ENCODE results near the gene UGT1A10.
"Not testable (repeated sequence)": the region's sequence is repeated elsewhere in the genome, so short reads cannot be mapped to it uniquely, and the experiment has no call there.

Gene UGT1A10

GRCh38 chr2:233746475-233747282, 110.4 kb downstream of the UGT1A10 start:
- DNase-seq = no peak

DNA sequence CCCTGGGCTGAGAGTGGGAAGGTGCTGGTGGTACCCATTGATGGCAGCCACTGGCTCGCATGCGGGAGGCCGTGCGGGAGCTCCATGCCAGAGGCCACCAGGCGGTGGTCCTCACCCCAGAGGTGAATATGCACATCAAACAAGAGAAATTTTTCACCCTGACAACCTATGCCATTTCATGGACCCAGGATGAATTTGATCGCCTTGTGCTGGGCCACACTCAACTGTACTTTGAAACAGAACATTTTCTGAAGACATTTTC, 111.0 kb downstream of the UGT1A10 start:
- no peak for DNase-seq

DNA sequence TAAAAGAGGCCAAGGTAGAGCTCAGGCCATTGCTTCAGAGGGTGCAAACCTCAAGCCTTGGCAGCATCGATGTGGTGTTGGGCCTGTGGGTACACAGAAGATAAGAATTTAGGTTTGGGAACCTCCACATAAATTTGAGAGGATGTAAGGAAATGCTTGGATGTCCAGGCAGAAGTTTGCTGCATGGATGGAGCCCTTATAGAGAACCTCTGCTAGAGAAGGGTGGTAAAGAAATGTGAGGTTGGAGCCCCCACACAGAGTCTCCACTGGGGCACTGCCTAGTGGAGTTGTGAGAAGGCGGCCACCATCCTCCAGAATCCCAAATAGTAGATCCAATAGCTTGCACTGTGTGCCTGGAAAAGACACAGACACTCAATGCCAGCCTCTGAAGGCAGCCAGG, 114.4 kb downstream of the UGT1A10 start:
- not testable (repeated sequence) for DNase-seq

DNA sequence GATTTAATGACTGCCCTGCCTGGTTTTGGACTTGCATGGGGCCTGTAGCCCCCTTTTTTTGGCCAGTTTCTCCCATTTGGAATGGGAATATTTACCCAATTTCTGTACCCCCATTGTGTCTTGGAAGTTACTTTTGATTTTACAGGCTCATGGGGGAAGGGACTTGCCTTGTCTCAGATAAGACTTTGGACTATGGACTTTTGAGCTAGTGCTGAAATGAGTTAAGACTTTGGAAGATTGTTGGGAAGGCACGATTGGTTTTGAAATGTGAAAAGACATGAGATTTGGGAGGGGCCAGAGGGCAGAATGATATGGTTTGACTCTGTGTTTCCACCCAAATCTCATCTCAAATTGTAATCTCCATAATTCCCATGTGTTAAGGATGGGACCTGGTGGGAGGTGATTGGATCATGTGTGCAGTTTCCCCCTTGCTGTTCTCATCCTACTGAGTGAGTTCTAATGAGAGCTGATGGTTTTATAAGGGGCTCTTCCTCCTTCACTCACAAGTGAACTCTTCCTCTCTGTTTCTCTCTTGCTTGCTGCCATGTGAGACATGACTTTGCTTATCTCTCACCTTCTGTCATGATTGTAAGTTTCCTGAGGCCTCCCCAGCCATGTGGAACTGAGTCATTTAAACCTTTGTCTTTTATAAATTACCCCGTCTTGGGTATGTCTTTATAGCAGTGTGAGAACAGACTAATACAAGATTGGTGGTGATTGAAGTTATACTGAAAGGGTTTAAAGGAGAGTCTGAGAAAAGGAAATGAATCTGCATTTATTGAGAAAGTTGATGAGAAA, 115.2 kb downstream of the UGT1A10 start:
- DNase-seq = not testable (repeated sequence)

DNA sequence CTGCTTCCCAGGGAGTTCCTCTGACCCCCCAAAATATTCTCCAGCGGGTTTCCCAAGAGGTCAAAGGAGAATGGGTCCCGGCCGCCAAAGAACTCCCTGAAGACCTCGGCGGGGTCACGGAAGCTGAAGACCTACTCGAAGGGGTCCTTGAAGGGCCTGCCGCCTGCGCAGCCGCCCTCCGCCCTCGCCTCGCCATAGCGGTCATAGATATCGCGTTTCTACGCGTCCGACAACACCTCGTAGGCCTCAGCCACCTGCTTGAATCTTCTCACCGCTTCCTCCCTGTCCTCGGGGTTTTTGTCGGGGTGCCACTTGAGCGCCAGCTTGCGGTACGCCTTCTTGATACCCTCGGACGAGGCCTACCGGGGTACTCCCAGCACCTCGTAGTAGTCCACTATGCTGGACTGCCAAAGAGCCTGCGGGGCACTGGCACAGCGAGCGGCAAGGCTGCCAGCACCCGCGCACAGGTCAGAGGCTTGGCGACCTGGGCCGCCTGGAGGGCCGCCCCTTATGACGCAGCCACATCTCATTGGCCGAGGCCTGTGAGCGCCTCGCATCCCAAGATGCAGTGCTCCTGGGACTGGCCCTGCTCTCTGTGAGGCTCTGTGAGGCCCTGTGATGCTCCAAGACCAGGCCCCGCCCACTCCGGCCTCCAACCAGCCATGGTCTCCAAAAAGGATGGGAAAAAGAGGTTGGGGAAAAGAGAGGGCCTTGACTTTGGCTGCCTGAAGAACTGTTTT, 118.8 kb downstream of the UGT1A10 start:
- no peak for DNase-seq

DNA sequence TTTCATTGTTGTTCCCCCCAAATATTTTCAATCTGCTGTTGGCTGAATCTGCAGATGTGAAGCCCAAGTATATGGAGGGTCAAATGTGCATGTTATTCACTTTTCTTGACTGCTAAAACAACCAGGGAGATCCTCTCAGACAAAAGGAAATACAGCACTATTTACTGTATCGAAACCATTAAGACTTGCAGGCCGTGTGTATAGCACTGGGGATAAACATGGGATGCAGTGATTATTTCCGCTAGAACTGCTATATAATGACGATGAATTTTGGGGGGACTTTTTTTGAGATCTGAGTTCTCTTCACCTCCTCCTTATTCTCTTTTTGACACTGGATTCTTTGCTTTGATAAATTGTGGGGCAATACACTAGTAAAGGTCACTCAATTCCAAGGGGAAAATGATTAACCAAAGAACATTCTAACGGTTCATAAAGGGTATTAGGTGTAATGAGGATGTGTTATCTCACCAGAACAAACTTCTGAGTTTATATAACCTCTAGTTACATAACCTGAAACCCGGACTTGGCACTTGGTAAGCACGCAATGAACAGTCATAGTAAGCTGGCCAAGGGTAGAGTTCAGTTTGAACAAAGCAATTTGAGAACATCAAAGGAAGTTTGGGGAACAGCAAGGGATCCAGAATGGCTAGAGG, 120.3 kb downstream of the UGT1A10 start:
- DNase-seq = no peak

DNA sequence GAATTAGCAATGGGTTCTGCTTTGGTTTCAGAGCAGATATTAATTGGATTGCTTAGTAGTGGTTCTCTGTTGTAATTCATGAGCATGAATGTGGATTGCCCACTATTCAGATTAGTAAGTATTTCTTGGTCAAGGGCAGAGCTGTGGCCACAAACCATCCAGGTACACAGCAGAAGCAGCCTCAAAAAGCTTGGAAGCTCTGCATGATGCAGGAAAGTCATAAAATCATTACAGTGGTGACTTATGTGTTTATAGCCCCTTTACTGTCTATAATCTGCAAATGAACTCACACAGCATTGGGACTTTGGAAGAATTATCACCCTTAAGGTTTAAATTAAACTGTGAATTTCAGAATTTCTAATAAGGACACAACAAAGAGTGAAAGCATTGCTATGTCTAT, 121.9 kb downstream of the UGT1A10 start:
- DNase-seq = no peak

- DNase-seq = no peak
Measured at GRCh38 chr2:233758849-233759248, 122.6 kb downstream of the UGT1A10 start.

- no peak for DNase-seq
Measured at GRCh38 chr2:233760043-233760442, 123.8 kb downstream of the UGT1A10 start, which contains the start of gene UGT1A1. Gene UGT1A1, plus strand, starts transcription at chr2:233760270. Its CDS starts 18 bp downstream, at chr2:233760288.

DNA sequence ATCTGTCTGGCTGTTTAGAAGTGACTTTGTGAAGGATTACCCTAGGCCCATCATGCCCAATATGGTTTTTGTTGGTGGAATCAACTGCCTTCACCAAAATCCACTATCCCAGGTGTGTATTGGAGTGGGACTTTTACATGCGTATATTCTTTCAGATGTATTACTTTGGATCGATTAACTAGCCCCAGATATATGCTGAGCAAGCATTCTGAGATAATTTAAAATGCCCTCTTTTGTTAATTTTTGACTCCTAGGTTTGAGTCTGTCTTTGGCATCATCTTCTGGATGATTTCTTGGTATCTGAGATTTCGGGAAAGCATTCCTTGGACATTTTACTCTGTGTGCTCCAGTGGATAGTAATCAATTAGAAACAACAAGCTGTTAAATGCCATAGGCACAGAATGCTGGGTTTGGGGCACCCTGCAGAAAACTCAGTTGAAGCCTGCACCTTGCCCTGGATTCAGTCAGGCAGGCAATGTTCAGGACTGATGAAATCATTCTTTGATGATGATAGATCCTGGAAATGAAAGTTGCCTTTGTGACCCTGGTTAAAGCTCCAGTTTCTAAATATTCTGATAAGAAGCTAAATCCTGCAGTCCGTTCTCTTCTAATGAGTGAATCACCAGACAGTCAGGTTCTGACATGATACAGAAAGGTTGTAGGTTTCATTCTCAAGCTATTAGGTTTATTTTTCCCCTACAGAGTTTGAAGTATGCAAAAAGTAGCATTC, 125.0 kb downstream of the UGT1A10 start:
- DNase-seq = no peak

DNA sequence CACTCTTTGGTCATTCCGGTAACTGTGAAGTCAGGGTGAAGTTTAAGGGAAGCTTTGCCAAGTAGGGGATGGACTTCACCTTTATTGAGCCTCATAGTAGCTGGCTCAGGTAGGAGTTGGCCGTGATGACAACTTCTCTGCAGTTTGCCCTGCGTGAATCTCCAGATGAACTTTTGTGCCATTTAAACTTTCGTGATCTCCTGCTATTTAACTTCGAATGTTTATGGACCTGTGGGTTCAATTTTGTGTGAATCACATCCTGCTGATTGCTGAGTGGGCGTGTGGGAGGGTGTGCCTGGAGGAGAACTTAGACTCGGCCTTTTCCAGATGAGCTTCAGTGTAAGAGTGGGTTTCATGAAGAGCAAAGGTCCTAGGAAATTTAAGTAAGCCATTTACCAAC, 128.0 kb downstream of the UGT1A10 start:
- no peak for DNase-seq

- DNase-seq = no peak
Measured at GRCh38 chr2:233764761-233765160, 128.5 kb downstream of the UGT1A10 start.

- DNase-seq = no peak
Measured at GRCh38 chr2:233766416-233766815, 130.2 kb downstream of the UGT1A10 start.

GRCh38 chr2:233768076-233768475, 131.8 kb downstream of the UGT1A10 start:
- no peak for DNase-seq

DNA sequence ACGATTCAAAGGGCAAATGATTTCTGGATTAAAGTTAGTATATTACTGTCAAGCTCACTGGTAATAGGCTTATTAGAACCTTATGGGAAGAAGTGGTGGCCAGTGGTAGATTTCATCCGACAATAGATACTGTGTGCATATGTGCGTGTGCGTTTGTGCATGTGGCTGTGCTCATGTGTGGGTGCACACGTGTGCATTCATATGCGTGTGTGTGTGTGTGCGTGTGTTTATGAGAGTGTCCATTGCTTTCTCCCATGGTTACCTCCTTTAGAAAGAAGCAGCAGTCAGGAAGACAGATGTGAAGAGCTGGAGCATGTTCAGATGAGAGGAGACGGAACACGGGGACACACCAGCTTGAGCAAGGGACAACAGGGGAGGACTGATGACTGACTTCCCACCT, 133.0 kb downstream of the UGT1A10 start:
- DNase-seq = no peak

- no peak for DNase-seq
Measured at GRCh38 chr2:233772153-233772552, 135.9 kb downstream of the UGT1A10 start.

GRCh38 chr2:233772583-233772982, 136.3 kb downstream of the UGT1A10 start:
- DNase-seq = no peak

- no peak for DNase-seq
Measured at GRCh38 chr2:233773854-233774253, 137.6 kb downstream of the UGT1A10 start.

GRCh38 chr2:233775414-233775813, 139.2 kb downstream of the UGT1A10 start:
- no peak for DNase-seq

- no peak for DNase-seq
Measured at GRCh38 chr2:233778030-233778429, 141.8 kb downstream of the UGT1A10 start, which contains the start of gene MROH2A. Gene MROH2A, plus strand, starts transcription at chr2:233778330. Its CDS starts 1,029 bp downstream, at chr2:233779359.

DNA sequence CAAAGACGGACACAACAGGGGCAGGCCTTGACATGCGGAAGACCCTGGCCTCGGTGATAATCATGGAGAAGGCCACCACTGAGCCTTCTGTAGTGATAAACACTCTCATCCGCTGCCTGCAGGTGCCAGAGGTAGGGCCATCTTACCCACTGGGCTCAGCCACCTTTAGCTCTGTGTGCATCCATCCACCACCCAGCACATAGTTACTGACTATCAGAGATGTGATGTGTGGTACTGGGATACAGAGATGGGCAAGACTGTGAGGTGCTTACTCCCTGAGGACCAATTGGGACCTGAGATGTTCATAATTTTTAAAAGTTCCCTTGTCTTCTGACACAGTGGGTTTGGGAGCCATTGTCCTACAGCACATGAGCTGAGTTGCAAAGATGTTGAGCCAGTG, 143.5 kb downstream of the UGT1A10 start:
- DNase-seq = no peak

- DNase-seq = no peak
Measured at GRCh38 chr2:233780771-233781170, 144.5 kb downstream of the UGT1A10 start.

All from NCI-H526 (cell line).